GM12892 (cell line): Measurements from ENCODE around the gene HTR7.

Source experiments
- DNase-seq: peaks from one replicate; pipeline ENCODE4 v3.0.0; 2011; ENCODE audit not compliant: insufficient read length
- FAIRE-seq: peaks from 2 replicates; lab custom pipeline; 2011; peaks lifted over from hg19 to GRCh38; lab: Jason Lieb, UNC
- POLR2A ChIP-seq: IDR thresholded peaks from 2 replicates; pipeline ENCODE4 v1.6.1; 2011; ENCODE audit warnings: low read depth, low read length, control low read depth
- POLR2AphosphoS5 ChIP-seq: IDR thresholded peaks from 2 replicates; pipeline ENCODE4 v1.6.1; 2011; ENCODE audit warnings: low read depth, low read length, control low read depth
- TAF1 ChIP-seq: IDR thresholded peaks from 2 replicates; pipeline ENCODE4 v1.6.1; 2011; ENCODE audit warnings: low read depth, mild to moderate bottlenecking, control low read depth, low read length, borderline replicate concordance

Gene HTR7

GRCh38 chr10:90751107-90751997, 106.5 kb downstream of the HTR7 start:
- DNase-seq, result no peak
- TF ChIP-seq POLR2AphosphoS5, result no peak
- no peak for TF ChIP-seq TAF1
- peak; percentile 91 for FAIRE-seq

- FAIRE-seq (no peak), DNase-seq (no peak)
- no peak for TF ChIP-seq POLR2A
Observed at GRCh38 chr10:90746829-90747228, 111.0 kb downstream of the HTR7 start.

- TF ChIP-seq TAF1, result no peak
- no peak for TF ChIP-seq POLR2AphosphoS5
- TF ChIP-seq POLR2A, result no peak
- FAIRE-seq (no peak), DNase-seq (no peak)
Observed at GRCh38 chr10:90745565-90745964, 112.3 kb downstream of the HTR7 start.

GRCh38 chr10:90743291-90743690, 114.5 kb downstream of the HTR7 start:
- DNase-seq, result no peak
- no peak for TF ChIP-seq POLR2A
- TF ChIP-seq TAF1, result no peak
- TF ChIP-seq POLR2AphosphoS5, result no peak
- FAIRE-seq, result no peak

GRCh38 chr10:90741926-90742565, 115.8 kb downstream of the HTR7 start:
- FAIRE-seq (no peak), DNase-seq (no peak)
- TF ChIP-seq POLR2A, result no peak
- no peak for TF ChIP-seq TAF1
- TF ChIP-seq POLR2AphosphoS5, result no peak

GRCh38 chr10:90740265-90740664, 117.6 kb downstream of the HTR7 start:
- no peak for DNase-seq
- TF ChIP-seq POLR2AphosphoS5 (no peak), POLR2A (no peak), TAF1 (no peak)
- FAIRE-seq, result no peak

GRCh38 chr10:90738885-90739284, 119.0 kb downstream of the HTR7 start:
- TF ChIP-seq POLR2A, result no peak
- no peak for TF ChIP-seq TAF1
- TF ChIP-seq POLR2AphosphoS5, result no peak
- DNase-seq, result no peak
- FAIRE-seq, result no peak

GRCh38 chr10:90734415-90734814, 123.4 kb downstream of the HTR7 start:
- TF ChIP-seq POLR2AphosphoS5 (no peak), TAF1 (no peak), POLR2A (no peak)
- no peak for FAIRE-seq
- DNase-seq, result no peak

- TF ChIP-seq POLR2A, result no peak
- no peak for TF ChIP-seq TAF1
- TF ChIP-seq POLR2AphosphoS5, result no peak
- FAIRE-seq (no peak), DNase-seq (no peak)
Observed at GRCh38 chr10:90732581-90732980, 125.3 kb downstream of the HTR7 start.

GRCh38 chr10:90723416-90724068, 134.3 kb downstream of the HTR7 start:
- DNase-seq (no peak), FAIRE-seq (no peak)
- TF ChIP-seq POLR2AphosphoS5, result no peak
- no peak for TF ChIP-seq POLR2A
- TF ChIP-seq TAF1, result no peak

GRCh38 chr10:90722832-90723231, 135.0 kb downstream of the HTR7 start:
- no peak for TF ChIP-seq TAF1
- TF ChIP-seq POLR2AphosphoS5, result no peak
- TF ChIP-seq POLR2A, result no peak
- FAIRE-seq (no peak), DNase-seq (no peak)

- no peak for FAIRE-seq
- TF ChIP-seq POLR2A (no peak), POLR2AphosphoS5 (no peak), TAF1 (no peak)
- no peak for DNase-seq
Observed at GRCh38 chr10:90718182-90718581, 139.7 kb downstream of the HTR7 start.

- TF ChIP-seq POLR2AphosphoS5 (no peak), TAF1 (no peak), POLR2A (no peak)
- DNase-seq (no peak), FAIRE-seq (no peak)
Observed at GRCh38 chr10:90712529-90712928, 145.3 kb downstream of the HTR7 start.
